Neural progenitor cell (in vitro differentiated cells): ENCODE results near the gene RHCE. TPM values are rescaled to one million over a fixed set of nuclear protein-coding genes. Genes with fewer than 3 reads are reported as not detected.

ENCODE experiments used
- DNase-seq: peaks from one replicate; pipeline ENCODE4 v3.0.0-alpha.2; 2016; ENCODE audit warnings: low spot score
- H2AFZ ChIP-seq: fragments of 200-600 bp; sonication (generic); replicated peaks from 2 replicates; pipeline ENCODE4 v1.6.1; 2016; ENCODE audit warnings: antibody characterized with exemption
- H3F3A ChIP-seq: fragments of 200-600 bp; sonication (generic); 2 replicates; pipeline ENCODE4 v1.6.1; 2016; ENCODE audit warnings: antibody characterized with exemption, low read depth
- H3K27ac ChIP-seq: fragments of 200-600 bp; sonication (generic); 2 replicates; pipeline ENCODE4 v1.5.1; 2016; ENCODE audit warnings: mild to moderate bottlenecking
- H3K27me3 ChIP-seq: fragments of 200-600 bp; sonication (generic); 2 replicates; pipeline ENCODE4 v1.6.1; 2016; ENCODE audit warnings: mild to moderate bottlenecking, moderate library complexity
- H3K36me3 ChIP-seq: fragments of 200-600 bp; sonication (generic); 2 replicates; pipeline ENCODE4 v1.5.1; 2016
- H3K4me1 ChIP-seq: fragments of 200-600 bp; sonication (generic); 2 replicates; pipeline ENCODE4 v1.6.1; 2016; ENCODE audit warnings: mixed run types
- H3K4me2 ChIP-seq: fragments of 200-600 bp; sonication (generic); 2 replicates; pipeline ENCODE4 v1.6.1; 2016
- H3K4me3 ChIP-seq: fragments of 200-600 bp; sonication (generic); 2 replicates; pipeline ENCODE4 v1.5.1; 2016
- H3K79me2 ChIP-seq: fragments of 200-600 bp; sonication (generic); 2 replicates; pipeline ENCODE4 v1.6.1; 2016; ENCODE audit warnings: low read depth
- H3K9ac ChIP-seq: fragments of 200-600 bp; sonication (generic); 2 replicates; pipeline ENCODE4 v1.6.1; 2016
- H3K9me3 ChIP-seq: fragments of 200-600 bp; sonication (generic); 2 replicates; pipeline ENCODE4 v1.5.1; 2016; ENCODE audit warnings: low read depth
- H4K20me1 ChIP-seq: fragments of 200-600 bp; sonication (generic); 2 replicates; pipeline ENCODE4 v1.6.1; 2016; ENCODE audit warnings: low read depth
- H3K27ac Mint-ChIP-seq: 3 replicates; pipeline ENCODE4 v1.8.0; 2021; ENCODE audit warnings: mixed read lengths
- H3K27me3 Mint-ChIP-seq: 2 replicates; pipeline ENCODE4 v1.8.0; 2022; ENCODE audit warnings: low read depth, mild to moderate bottlenecking, inconsistent platforms, moderate library complexity, mixed read lengths; ENCODE audit not compliant: insufficient read depth
- H3K36me3 Mint-ChIP-seq: 3 replicates; pipeline ENCODE4 v1.8.0; 2021; ENCODE audit warnings: mixed read lengths
- H3K4me1 Mint-ChIP-seq: 3 replicates; pipeline ENCODE4 v1.8.0; 2021; ENCODE audit warnings: mixed read lengths
- H3K4me3 Mint-ChIP-seq: 3 replicates; pipeline ENCODE4 v1.8.0; 2021; ENCODE audit warnings: mild to moderate bottlenecking, moderate library complexity, mixed read lengths
- H3K9me3 Mint-ChIP-seq: 3 replicates; pipeline ENCODE4 v1.8.0; 2020; ENCODE audit warnings: mixed read lengths
- CTCF ChIP-seq: fragments of 200-600 bp; sonication (generic); IDR thresholded peaks from 2 replicates; pipeline ENCODE4 v1.5.1; 2017; ENCODE audit warnings: antibody characterized with exemption, mild to moderate bottlenecking
- EZH2 ChIP-seq: fragments of 200-600 bp; sonication (generic); IDR thresholded peaks from 2 replicates; pipeline ENCODE4 v1.6.1; 2017; ENCODE audit warnings: antibody characterized with exemption, mild to moderate bottlenecking, moderate library complexity
- EZH2phosphoT487 ChIP-seq: fragments of 200-600 bp; sonication (generic); IDR thresholded peaks from 2 replicates; pipeline ENCODE4 v1.6.1; 2017; ENCODE audit warnings: antibody characterized with exemption
- total RNA-seq: library from RNA; depleted of rRNA; stranded (reverse); fragments of >200 nt; gene quantifications from 2 replicates; pipeline ENCODE4 v1.2.3, GENCODE V29; 2015; ENCODE audit warnings: low replicate concordance

The RHCE gene
- total RNA-seq, 1 donor from 2014 or later, result 0.43 TPM

- H3K36me3 Mint-ChIP-seq, result peaks cover 18% of the 10 kb centered on the region
- TF ChIP-seq EZH2phosphoT487 (no peak), EZH2 (no peak), CTCF (no peak)
These were observed 73.1 kb downstream of the RHCE start for GRCh38 chr1:25347556-25347955.

GRCh38 chr1:25343872-25344271 is 76.8 kb downstream of the RHCE start:
- peaks cover 68% of the 10 kb centered on the region for H3K79me2 ChIP-seq
- H3K4me3 ChIP-seq, result no peak overlapping the region
- no peaks in the 10 kb centered on the region for H3K27me3 ChIP-seq
- peaks cover 14% of the 10 kb centered on the region for H3K4me1 ChIP-seq
- no peak overlapping the region for H2AFZ ChIP-seq
- H3K9ac ChIP-seq, result no peak overlapping the region
- peaks cover 2% of the 10 kb centered on the region for H3F3A ChIP-seq
- Mint-ChIP-seq H3K36me3 (peaks cover 19% of the 10 kb centered on the region), H3K9me3 (no peaks in the 10 kb centered on the region), H3K27ac (peak overlapping the region; percentile 31), H3K4me1 (peaks cover 16% of the 10 kb centered on the region), H3K27me3 (no peaks in the 10 kb centered on the region), H3K4me3 (no peak overlapping the region)
- H3K27ac ChIP-seq, result no peak overlapping the region
- H3K9me3 ChIP-seq, result no peaks in the 10 kb centered on the region
- peaks cover 6% of the 10 kb centered on the region for H3K36me3 ChIP-seq
- DNase-seq, result no peak
- H4K20me1 ChIP-seq, result peaks cover 18% of the 10 kb centered on the region
- TF ChIP-seq EZH2 (no peak), EZH2phosphoT487 (no peak), CTCF (no peak)
- no peak overlapping the region for H3K4me2 ChIP-seq

More at GRCh38 chr1:25347556-25347955, 73.1 kb downstream of the RHCE start:
- H3K4me1 Mint-ChIP-seq, result no peaks in the 10 kb centered on the region
- Histone ChIP-seq H3K27ac (no peak overlapping the region), H3K36me3 (peaks cover 11% of the 10 kb centered on the region), H3F3A (no peaks in the 10 kb centered on the region), H3K27me3 (no peaks in the 10 kb centered on the region), H3K4me2 (no peak overlapping the region), H3K4me3 (no peak overlapping the region), H4K20me1 (peaks cover 6% of the 10 kb centered on the region), H2AFZ (no peak overlapping the region), H3K9ac (no peak overlapping the region), H3K79me2 (peaks cover 45% of the 10 kb centered on the region), H3K4me1 (no peaks in the 10 kb centered on the region), H3K9me3 (no peaks in the 10 kb centered on the region)
- no peaks in the 10 kb centered on the region for H3K9me3 Mint-ChIP-seq
- no peak overlapping the region for H3K27ac Mint-ChIP-seq
- no peak for DNase-seq
- no peak overlapping the region for H3K4me3 Mint-ChIP-seq
- no peaks in the 10 kb centered on the region for H3K27me3 Mint-ChIP-seq

GRCh38 chr1:25342846-25343245 is 77.8 kb downstream of the RHCE start:
- TF ChIP-seq EZH2, result no peak
- TF ChIP-seq CTCF, result no peak
- TF ChIP-seq EZH2phosphoT487, result no peak
- Histone ChIP-seq H3K9me3 (no peaks in the 10 kb centered on the region), H3K79me2 (peaks cover 71% of the 10 kb centered on the region), H4K20me1 (peaks cover 18% of the 10 kb centered on the region), H3K27ac (no peak overlapping the region), H3K4me2 (no peak overlapping the region), H3K4me1 (peaks cover 14% of the 10 kb centered on the region), H3K4me3 (no peak overlapping the region), H3F3A (peaks cover 10% of the 10 kb centered on the region), H2AFZ (no peak overlapping the region), H3K27me3 (no peaks in the 10 kb centered on the region), H3K9ac (no peak overlapping the region), H3K36me3 (peaks cover 3% of the 10 kb centered on the region)
- no peak overlapping the region for H3K4me3 Mint-ChIP-seq
- no peak overlapping the region for H3K27ac Mint-ChIP-seq
- no peak for DNase-seq
- H3K27me3 Mint-ChIP-seq, result no peaks in the 10 kb centered on the region
- H3K4me1 Mint-ChIP-seq, result peaks cover 16% of the 10 kb centered on the region
- H3K9me3 Mint-ChIP-seq, result no peaks in the 10 kb centered on the region
- peaks cover 15% of the 10 kb centered on the region for H3K36me3 Mint-ChIP-seq
